Stromal cell of bone marrow (primary cell): ENCODE results near the gene DUSP14.
"Not testable (repeated sequence)": the region's sequence is repeated elsewhere in the genome, so short reads cannot be mapped to it uniquely, and the experiment has no call there.

ENCODE experiments used
- DNase-seq: peaks from one replicate; pipeline ENCODE4 v3.0.0-alpha.2; 2012; ENCODE audit warnings: low read depth

Gene DUSP14

GRCh38 chr17:37485938-37486570 lies 3.6 kb upstream of the DUSP14 start:
- no peak for DNase-seq

GRCh38 chr17:37488009-37488604 lies 1.6 kb upstream of the DUSP14 start:
- peak; percentile 93 for DNase-seq

GRCh38 chr17:37488607-37489196 lies 989 bp upstream of the DUSP14 start:
- peak; percentile 96 for DNase-seq

- DNase-seq: no peak
Observed at GRCh38 chr17:37490022-37490587, 414 bp downstream of the DUSP14 start.

GRCh38 chr17:37490638-37491614 lies 1.2 kb downstream of the DUSP14 start:
- DNase-seq: peak; percentile 84

- DNase-seq: no peak
Observed at GRCh38 chr17:37492167-37492566, 2.5 kb downstream of the DUSP14 start.

- DNase-seq: peak; percentile 81
Observed at GRCh38 chr17:37493249-37494027, 3.7 kb downstream of the DUSP14 start.

GRCh38 chr17:37494401-37494831 lies 4.7 kb downstream of the DUSP14 start:
- DNase-seq: no peak

- no peak for DNase-seq
Observed at GRCh38 chr17:37494971-37495370, 5.3 kb downstream of the DUSP14 start.

- DNase-seq: no peak
Observed at GRCh38 chr17:37500378-37500777, 10.7 kb downstream of the DUSP14 start.

GRCh38 chr17:37502009-37502936 lies 12.6 kb downstream of the DUSP14 start:
- DNase-seq: no peak

GRCh38 chr17:37503148-37503547 lies 13.5 kb downstream of the DUSP14 start:
- no peak for DNase-seq

- DNase-seq: no peak
Observed at GRCh38 chr17:37505333-37505732, 15.6 kb downstream of the DUSP14 start.

GRCh38 chr17:37506678-37507077 lies 17.0 kb downstream of the DUSP14 start:
- no peak for DNase-seq

- DNase-seq: no peak
Observed at GRCh38 chr17:37507111-37507510, 17.4 kb downstream of the DUSP14 start.

- no peak for DNase-seq
Observed at GRCh38 chr17:37510056-37510455, 20.4 kb downstream of the DUSP14 start.

- DNase-seq: not testable (repeated sequence)
Observed at GRCh38 chr17:37511642-37512041, 22.0 kb downstream of the DUSP14 start.

GRCh38 chr17:37512442-37513068 lies 22.9 kb downstream of the DUSP14 start:
- DNase-seq: no peak

GRCh38 chr17:37513711-37514110 lies 24.0 kb downstream of the DUSP14 start:
- no peak for DNase-seq

GRCh38 chr17:37516127-37516571 lies 26.5 kb downstream of the DUSP14 start:
- DNase-seq: no peak
